Left lung (tissue), 10 donors: Measurements from ENCODE around the gene KIRREL3. TPM values are rescaled to one million over a fixed set of nuclear protein-coding genes. Genes with fewer than 3 reads are reported as not detected.

ENCODE experiments used
- ATAC-seq: fragments of 200-7000 bp; cut with Tn5 transposase; one replicate; pipeline ENCODE4 v1.9.1; 2020; ENCODE audit warnings: moderate library complexity
- DNase-seq, 4 donors: peaks; one replicate each; pipeline ENCODE4 v3.0.0-alpha.2; 2013 to 2020
- H3K27ac ChIP-seq, 2 donors: fragments of 200-600 bp; sonication (generic) in 1 of 2; one replicate each; pipeline versions ENCODE4 v1.5.0 to v1.8.0; 2020 to 2021
- H3K27me3 ChIP-seq, 2 donors: fragments of 200-600 bp; sonication (generic) in 1 of 2; one replicate each; pipeline versions ENCODE4 v1.5.0 to v1.8.0; 2020 to 2021
- H3K36me3 ChIP-seq, 2 donors: fragments of 200-600 bp; sonication (generic) in 1 of 2; one replicate each; pipeline versions ENCODE4 v1.5.0 to v1.8.0; 2020 to 2021
- H3K4me1 ChIP-seq, 2 donors: fragments of 200-600 bp; one replicate each; pipeline ENCODE4 v1.8.0; 2021
- H3K4me3 ChIP-seq, 2 donors: fragments of 200-600 bp; sonication (generic) in 1 of 2; one replicate each; pipeline versions ENCODE4 v1.5.0 to v1.8.0; 2020 to 2021; ENCODE audit warnings: mild to moderate bottlenecking in 1 of 2
- H3K9me3 ChIP-seq, 2 donors: fragments of 200-600 bp; sonication (generic) in 1 of 2; one replicate each; pipeline versions ENCODE4 v1.5.0 to v1.8.0; 2020 to 2021
- CTCF ChIP-seq, 2 donors: fragments of 200-600 bp; sonication (generic) in 1 of 2; IDR thresholded peaks; one replicate each; pipeline versions ENCODE4 v1.5.0 to v1.8.0; 2021; ENCODE audit warnings: antibody characterized with exemption in 2 of 2
- intact Hi-C, 2 donors: fragments of 100-400 bp; cut with DNase I; formaldehyde crosslinking; loops; one replicate each; pipeline versions ENCODE4 v1.11.2 to v1.14.2; 2022
- polyA plus RNA-seq, 6 donors: library from polyadenylated mRNA; unstranded; fragments of 120-200 nt; gene quantifications; one replicate each; pipeline ENCODE4 v1.2.1, GENCODE V29; 2013; ENCODE audit not compliant: insufficient read length in 6 of 6
- total RNA-seq, 2 donors: library from RNA; stranded (reverse); fragmentation: NEBNext Ultra II Directional; extraction: Animal tissue kit (Norgen Biotek cat#: 25700); gene quantifications; one replicate each; pipeline ENCODE4 v1.2.1, GENCODE V29; 2021
- donor health status: DM: no; HTN: yes; CAD: no.
- donor health status: DM: no; HTN: no; CAD: no.

KIRREL3 gene
- total and polyA plus RNA-seq, 8 donors: 1.6 to 2.5 (median 2.0) TPM; not detected in 2

GRCh38 chr11:126978165-126978564 is 22.4 kb downstream of the KIRREL3 start:
- Histone ChIP-seq H3K9me3 (no peaks in the 10 kb centered on the region), H3K36me3 (no peaks in the 10 kb centered on the region), H3K27ac (no peak overlapping the region), H3K27me3 (no peaks in the 10 kb centered on the region), H3K4me1 (no peaks in the 10 kb centered on the region), H3K4me3 (no peak overlapping the region)
- intact Hi-C loops: no loop called here
- TF ChIP-seq CTCF (IDR thresholded peaks at IDR 0.05): no peak
- ATAC-seq: no peak
- no peak for DNase-seq

- no peak overlapping the region for H3K4me3 ChIP-seq
- TF ChIP-seq CTCF (IDR thresholded peaks at IDR 0.05): no peak
- intact Hi-C loops: no loop called here
- peaks cover 0 to 2% of the 10 kb centered on the region in 2 donors for H3K9me3 ChIP-seq
- no peak for ATAC-seq
- H3K36me3 ChIP-seq: no peaks in the 10 kb centered on the region
- no peak for DNase-seq
- peaks cover 0 to 24% of the 10 kb centered on the region in 2 donors for H3K27me3 ChIP-seq
- H3K27ac ChIP-seq: no peak overlapping the region
- no peaks in the 10 kb centered on the region for H3K4me1 ChIP-seq
Observed at GRCh38 chr11:126973051-126973450, 27.5 kb downstream of the KIRREL3 start.

- ATAC-seq (no peak), DNase-seq (no peak)
- Histone ChIP-seq H3K4me3 (no peak overlapping the region), H3K27ac (no peak overlapping the region), H3K27me3 (peaks cover 0 to 24% of the 10 kb centered on the region in 2 donors), H3K9me3 (peaks cover 0 to 2% of the 10 kb centered on the region in 2 donors), H3K4me1 (no peaks in the 10 kb centered on the region), H3K36me3 (no peaks in the 10 kb centered on the region)
- intact Hi-C loops: no loop called here
- no peak for TF ChIP-seq CTCF (IDR thresholded peaks at IDR 0.05)
Observed at GRCh38 chr11:126971305-126971704, 29.3 kb downstream of the KIRREL3 start.

- peaks cover 0 to 2% of the 10 kb centered on the region in 2 donors for H3K9me3 ChIP-seq
- peak; percentile 28 to 49 for TF ChIP-seq CTCF (IDR thresholded peaks at IDR 0.05)
- no peak overlapping the region for H3K4me3 ChIP-seq
- intact Hi-C loops: no loop called here
- peaks cover 0 to 24% of the 10 kb centered on the region in 2 donors for H3K27me3 ChIP-seq
- ATAC-seq (peak; percentile 96), DNase-seq (peak in 1 of 4 donors; percentile 19)
- H3K27ac ChIP-seq: no peak overlapping the region
- H3K36me3 ChIP-seq: no peaks in the 10 kb centered on the region
- no peaks in the 10 kb centered on the region for H3K4me1 ChIP-seq
Observed at GRCh38 chr11:126969865-126970479, 30.6 kb downstream of the KIRREL3 start.

- Histone ChIP-seq H3K4me1 (peaks cover 0 to 3% of the 10 kb centered on the region in 2 donors), H3K27ac (no peak overlapping the region), H3K36me3 (no peaks in the 10 kb centered on the region), H3K4me3 (no peak overlapping the region), H3K27me3 (peaks cover 0 to 24% of the 10 kb centered on the region in 2 donors), H3K9me3 (peaks cover 0 to 2% of the 10 kb centered on the region in 2 donors)
- DNase-seq (no peak), ATAC-seq (no peak)
- intact Hi-C loops: no loop called here
- no peak for TF ChIP-seq CTCF (IDR thresholded peaks at IDR 0.05)
Observed at GRCh38 chr11:126968915-126969314, 31.7 kb downstream of the KIRREL3 start.
